DMS114 treated with DMSO at 0.1 percent for 48 hours (cell line): ENCODE results near the gene ATP6AP2.
"Not testable (repeated sequence)": the region's sequence is repeated elsewhere in the genome, so short reads cannot be mapped to it uniquely, and the experiment has no call there.

Source experiments
- DNase-seq: peaks from one replicate; lab custom pipeline; 2025; ENCODE audit not compliant: unreplicated experiment; lab: John Stamatoyannopoulos, UW

Gene ATP6AP2

GRCh38 chrX:40575411-40575810 is 5.4 kb upstream of the ATP6AP2 start:
- not testable (repeated sequence) for DNase-seq

DNA sequence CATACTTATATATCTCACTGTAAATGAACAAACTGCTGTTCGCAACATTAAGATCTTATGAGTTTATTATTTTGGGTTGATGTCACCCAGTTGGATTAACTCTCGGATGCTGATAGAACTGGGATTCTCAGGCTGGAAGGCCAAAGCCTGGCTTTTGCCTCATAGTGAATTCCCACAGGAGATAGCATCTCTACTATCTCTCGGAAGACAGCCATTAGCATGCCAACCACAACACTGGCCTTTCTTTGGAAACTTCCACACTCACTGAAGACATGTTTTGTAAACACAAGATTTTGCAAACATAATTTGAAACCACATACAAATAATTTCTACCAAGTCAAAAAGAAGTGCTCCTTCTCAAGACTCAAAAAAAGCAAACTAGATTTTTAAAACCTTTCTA is 4.5 kb upstream of the ATP6AP2 start:
- DNase-seq, result no peak

DNA sequence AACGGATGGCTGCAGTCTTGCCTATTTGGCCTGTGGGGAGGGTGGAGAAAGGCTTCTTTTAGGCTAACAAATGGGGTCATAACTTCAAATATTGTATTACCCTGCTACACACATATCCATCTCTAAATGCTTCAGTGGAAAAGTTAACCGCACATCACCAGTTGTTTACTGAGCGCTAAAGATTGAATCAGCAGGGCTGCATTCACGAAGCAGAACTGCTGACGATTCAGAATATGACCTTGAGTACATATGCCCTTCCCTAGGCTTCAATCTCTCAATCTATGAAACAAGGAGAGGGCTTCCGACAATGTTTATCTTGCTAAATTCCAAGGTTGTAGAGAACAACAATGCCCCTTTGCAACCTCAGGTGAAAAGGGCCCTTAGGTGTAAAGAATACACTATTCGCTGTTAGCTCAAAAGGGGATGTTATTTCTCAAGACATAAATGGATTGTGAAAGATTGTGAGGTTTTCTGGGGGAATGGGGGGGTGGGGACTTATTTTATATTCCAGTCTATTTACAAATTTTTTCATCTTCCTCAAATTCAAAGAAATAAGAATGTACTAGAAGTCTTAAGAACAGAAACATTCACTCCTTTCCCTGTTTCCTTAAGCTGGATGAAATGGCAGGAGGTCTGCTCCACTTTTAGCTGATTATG is 2.6 kb upstream of the ATP6AP2 start:
- no peak for DNase-seq

GRCh38 chrX:40579141-40579540 is 1.6 kb upstream of the ATP6AP2 start:
- no peak for DNase-seq

DNA sequence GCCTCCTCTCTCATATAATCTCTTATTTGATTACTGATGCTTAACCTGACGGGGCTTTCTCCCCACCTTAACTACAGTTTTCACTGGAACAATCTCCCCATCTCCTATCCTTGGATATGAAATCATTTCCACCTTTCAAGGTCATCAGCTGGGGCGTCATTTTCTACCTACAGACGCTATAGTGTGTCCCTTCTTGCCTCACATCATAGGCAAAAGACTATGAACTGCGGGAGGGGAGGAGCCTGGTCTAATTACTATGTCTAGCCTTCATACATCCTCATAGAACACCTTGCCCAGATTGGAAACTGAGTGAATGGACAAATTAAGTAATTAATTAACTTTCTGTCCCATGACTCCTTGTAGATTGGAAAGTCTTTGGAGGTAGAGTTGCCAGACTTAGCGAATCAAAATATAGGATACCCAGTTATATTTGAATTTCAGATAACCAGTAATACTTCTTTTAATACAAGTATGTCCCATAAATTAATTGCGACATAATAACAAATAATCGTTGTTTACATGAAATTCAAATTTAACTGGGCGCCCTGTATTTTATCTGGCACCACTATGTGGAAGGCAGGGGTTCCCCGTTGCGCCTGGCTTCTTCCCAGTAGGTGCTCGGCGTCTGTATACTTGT is 752 bp upstream of the ATP6AP2 start:
- DNase-seq, result no peak

GRCh38 chrX:40581336-40581920 is 658 bp downstream of the ATP6AP2 start:
- no peak for DNase-seq

DNA sequence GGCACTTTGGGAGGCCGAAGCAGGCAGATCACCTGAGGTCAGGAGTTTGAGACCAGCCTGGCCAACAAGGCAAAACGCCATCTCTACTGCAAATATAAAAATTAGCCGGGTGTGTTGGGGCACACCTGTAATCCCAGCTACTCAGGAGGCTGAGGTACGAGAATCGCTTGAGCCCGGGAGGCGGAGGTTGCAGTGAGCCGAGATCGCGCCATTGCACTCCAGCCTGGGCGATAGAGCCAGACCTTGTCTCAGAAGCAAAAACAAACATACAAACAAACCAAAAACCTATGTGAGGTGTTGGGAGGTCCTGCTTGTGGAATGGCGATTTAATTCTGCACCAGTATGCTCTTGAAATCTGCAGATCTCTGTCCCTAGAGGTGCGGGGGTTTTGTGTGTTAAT is 1.4 kb downstream of the ATP6AP2 start:
- not testable (repeated sequence) for DNase-seq

GRCh38 chrX:40582811-40583210 is 2.0 kb downstream of the ATP6AP2 start:
- DNase-seq, result no peak

DNA sequence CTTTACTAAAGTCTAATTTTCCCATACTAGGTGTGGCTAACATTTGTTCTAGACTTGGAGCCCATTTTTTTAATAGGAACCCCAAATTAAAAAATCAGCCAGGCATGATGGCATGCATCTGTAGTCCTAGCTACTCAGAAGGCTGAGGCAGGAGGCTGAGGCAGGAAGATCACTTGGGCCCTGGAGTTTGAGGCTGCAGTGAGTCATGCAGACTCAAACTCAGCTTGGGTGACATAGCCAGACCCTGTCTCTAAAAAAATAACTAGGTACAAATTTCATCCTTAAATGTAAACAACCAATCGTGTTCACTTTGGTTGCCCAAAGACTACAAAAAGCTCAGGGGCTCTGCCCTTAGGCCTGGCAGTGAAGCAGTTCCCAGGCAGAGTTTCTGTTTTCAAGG is 6.9 kb downstream of the ATP6AP2 start:
- DNase-seq, result not testable (repeated sequence)

DNA sequence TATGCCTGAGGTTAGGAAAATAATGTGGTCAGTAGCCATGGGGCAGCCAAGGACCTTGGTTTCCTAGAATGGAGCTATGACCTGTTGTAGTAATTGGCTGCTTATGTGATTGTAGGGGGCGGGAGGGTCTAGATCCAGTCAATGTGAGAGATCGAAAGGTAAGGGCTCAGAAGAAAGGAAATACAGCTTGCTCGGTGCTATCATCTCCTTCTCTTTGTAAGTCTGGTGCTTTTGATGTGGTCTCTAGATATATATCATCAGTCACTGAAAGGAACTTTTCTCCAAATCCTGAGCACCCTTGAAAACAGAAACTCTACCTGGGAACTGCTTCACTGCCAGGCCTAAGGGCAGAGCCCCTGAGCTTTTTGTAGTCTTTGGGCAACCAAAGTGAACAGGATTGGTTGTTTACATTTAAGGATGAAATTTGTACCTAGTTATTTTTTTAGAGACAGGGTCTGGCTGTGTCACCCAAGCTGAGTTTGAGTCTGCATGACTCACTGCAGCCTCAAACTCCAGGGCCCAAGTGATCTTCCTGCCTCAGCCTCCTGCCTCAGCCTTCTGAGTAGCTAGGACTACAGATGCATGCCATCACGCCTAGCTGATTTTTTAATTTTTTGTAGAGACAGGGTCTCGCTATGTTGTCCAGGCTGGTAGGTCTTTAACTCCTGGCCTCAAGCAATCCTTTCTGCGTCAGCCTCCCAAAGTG is 9.0 kb downstream of the ATP6AP2 start:
- not testable (repeated sequence) for DNase-seq

DNA sequence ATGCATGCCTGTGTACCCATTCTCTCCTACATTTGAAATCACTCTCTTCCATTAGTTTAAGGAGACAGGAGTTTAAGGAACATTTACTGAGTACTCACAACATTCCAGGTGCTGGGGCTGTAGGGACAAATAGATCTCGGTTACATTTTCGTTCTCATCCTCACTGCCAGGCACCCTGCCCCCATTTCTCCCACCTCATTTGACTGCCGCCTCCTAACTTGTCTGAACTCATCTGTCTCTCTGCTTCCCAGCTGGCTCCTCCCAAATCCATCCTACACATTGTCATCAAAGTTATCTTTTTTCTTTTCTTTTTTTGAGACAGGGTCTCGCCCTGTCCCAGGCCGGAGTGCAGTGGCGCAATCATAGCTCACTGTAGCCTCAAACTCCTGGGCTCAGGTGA is 22.7 kb downstream of the ATP6AP2 start:
- no peak for DNase-seq

GRCh38 chrX:40607381-40607780 is 26.6 kb downstream of the ATP6AP2 start:
- DNase-seq, result no peak

DNA sequence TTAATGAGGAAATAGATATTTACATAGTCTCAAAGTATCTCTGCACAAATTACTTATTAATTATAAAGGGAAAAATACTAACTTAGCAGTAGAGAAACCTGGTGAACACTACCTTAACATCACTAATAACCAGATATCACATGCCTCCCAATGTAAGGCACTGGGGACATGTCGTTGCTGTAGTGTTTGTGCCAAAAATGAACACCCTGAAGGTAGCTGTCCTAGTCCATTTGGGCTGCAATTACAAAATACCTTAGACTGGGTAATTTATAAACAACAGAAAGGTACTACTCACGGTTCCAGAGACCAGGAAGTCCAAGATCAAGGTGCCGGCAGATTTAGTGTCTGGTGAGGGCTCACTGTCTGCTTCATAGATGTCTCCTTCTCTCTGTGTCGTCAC is 31.7 kb downstream of the ATP6AP2 start:
- DNase-seq, result no peak

- DNase-seq, result no peak
Measured at GRCh38 chrX:40615976-40616375, 35.2 kb downstream of the ATP6AP2 start.

- DNase-seq, result no peak
Measured at GRCh38 chrX:40617566-40617965, 36.8 kb downstream of the ATP6AP2 start.

DNA sequence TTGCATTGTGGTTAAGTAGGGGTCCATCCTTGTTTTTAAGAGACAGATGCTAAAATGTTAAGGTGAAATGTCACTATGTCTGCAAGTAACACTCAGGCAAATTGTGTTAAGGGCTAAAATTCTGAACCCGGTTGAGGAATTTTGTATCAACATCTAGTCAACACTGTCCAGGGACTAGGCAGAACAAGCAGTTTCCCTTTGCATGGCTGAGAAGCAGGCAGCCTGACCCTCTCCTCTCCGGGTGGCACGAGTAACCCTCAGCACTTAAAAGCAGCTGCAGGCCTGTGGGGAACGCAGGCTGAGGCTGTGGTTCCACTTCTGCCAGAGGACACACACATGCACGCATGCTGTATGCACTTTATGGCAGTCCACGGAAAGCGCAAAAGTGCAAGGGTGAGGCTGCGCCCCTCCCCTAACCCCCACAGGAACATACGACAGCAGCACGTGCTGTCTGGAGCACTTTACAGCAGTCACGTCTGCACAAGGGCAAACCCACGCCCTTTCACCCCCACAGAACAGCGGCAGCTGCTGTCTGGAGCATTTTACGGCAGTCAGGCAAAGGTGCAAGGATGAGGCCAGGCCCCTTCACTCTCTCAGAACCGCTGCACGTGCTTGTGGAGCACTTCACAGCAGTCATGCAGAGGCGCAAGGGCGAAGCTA is 41.8 kb downstream of the ATP6AP2 start:
- DNase-seq, result no peak

GRCh38 chrX:40623139-40623536 is 42.4 kb downstream of the ATP6AP2 start, which contains the start of gene MPC1L:
Gene MPC1L (plus strand): TSS chrX:40623428. CDS start chrX:40623566, 138 bp downstream.
- DNase-seq, result no peak

- no peak for DNase-seq
Measured at GRCh38 chrX:40623665-40624064, 42.9 kb downstream of the ATP6AP2 start.

DNA sequence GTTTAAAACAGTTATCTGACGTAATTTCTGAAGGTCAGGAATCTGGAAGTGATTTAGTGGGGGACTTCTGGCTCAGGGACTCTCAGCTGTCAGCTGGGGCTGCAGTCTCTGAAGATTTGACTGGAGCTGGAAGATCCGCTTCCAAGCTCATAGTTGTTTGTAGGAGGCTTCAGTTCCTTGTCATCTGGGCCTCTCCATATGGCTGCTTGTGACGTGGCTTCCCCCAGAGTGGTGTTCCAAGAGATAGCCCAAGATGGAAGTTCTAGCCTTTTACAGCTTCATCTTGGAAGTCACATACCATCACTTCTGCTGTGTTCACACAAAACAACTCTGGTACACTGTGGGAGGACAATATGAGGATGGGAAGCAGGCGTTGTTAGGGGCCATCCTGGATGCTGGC is 44.5 kb downstream of the ATP6AP2 start:
- DNase-seq, result no peak

- no peak for DNase-seq
Measured at GRCh38 chrX:40628506-40628905, 47.7 kb downstream of the ATP6AP2 start.

DNA sequence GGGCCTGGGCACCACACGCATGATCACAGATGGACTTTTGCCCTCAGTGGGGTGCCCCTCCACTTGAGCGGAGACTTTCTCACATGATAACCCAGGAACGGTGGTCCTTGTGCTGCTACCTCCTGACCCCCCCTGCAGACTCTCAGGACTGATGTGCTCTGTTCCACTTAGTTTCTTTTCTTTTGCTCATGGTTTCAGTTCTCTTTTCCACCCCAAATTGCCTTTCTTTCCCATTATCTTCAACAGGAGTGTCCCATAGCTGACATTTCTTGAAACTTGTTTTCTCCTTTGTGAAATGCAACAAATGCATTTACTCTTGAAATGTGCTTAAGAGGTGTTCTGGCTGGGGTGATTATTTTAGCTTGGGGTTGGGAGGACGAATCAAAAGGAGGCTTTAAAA is 51.4 kb downstream of the ATP6AP2 start:
- no peak for DNase-seq
